ENCODE measurements around the gene TMEM51.
"Not testable (repeated sequence)": the region's sequence is repeated elsewhere in the genome, so short reads cannot be mapped to it uniquely, and the experiment has no call there.

TMEM51 gene

GRCh38 chr1:15128077-15128476 lies 25.5 kb upstream of the TMEM51 start:
- no peak for DNase-seq (ENCODE audit: low spot score)

GRCh38 chr1:15128520-15129313 lies 24.8 kb upstream of the TMEM51 start:
- peak; percentile 87 for DNase-seq (ENCODE audit: low spot score)

GRCh38 chr1:15129944-15130343 lies 23.6 kb upstream of the TMEM51 start:
- no peak for DNase-seq (ENCODE audit: low spot score)

GRCh38 chr1:15130607-15131006 lies 22.9 kb upstream of the TMEM51 start:
- no peak for DNase-seq (ENCODE audit: low spot score)

GRCh38 chr1:15132965-15133364 lies 20.6 kb upstream of the TMEM51 start:
- no peak for DNase-seq (ENCODE audit: low spot score)

- no peak for DNase-seq (ENCODE audit: low spot score)
These were observed 19.3 kb upstream of the TMEM51 start for GRCh38 chr1:15134285-15134684.

- not testable (repeated sequence) for DNase-seq (ENCODE audit: low spot score)
These were observed 17.9 kb upstream of the TMEM51 start for GRCh38 chr1:15135604-15136003.

GRCh38 chr1:15137809-15138208 lies 15.7 kb upstream of the TMEM51 start:
- no peak for DNase-seq (ENCODE audit: low spot score)

GRCh38 chr1:15139654-15140350 lies 13.7 kb upstream of the TMEM51 start:
- no peak for DNase-seq (ENCODE audit: low spot score)

GRCh38 chr1:15141935-15142539 lies 11.5 kb upstream of the TMEM51 start:
- DNase-seq (ENCODE audit: low spot score), result no peak

- DNase-seq (ENCODE audit: low spot score), result no peak
These were observed 8.2 kb upstream of the TMEM51 start for GRCh38 chr1:15145327-15145726.

GRCh38 chr1:15146142-15146680 lies 7.3 kb upstream of the TMEM51 start:
- no peak for DNase-seq (ENCODE audit: low spot score)

- no peak for DNase-seq (ENCODE audit: low spot score)
These were observed 6.6 kb upstream of the TMEM51 start for GRCh38 chr1:15146971-15147376.

- DNase-seq (ENCODE audit: low spot score), result no peak
These were observed 5.5 kb upstream of the TMEM51 start for GRCh38 chr1:15148004-15148403.

GRCh38 chr1:15148475-15148874 lies 5.1 kb upstream of the TMEM51 start:
- no peak for DNase-seq (ENCODE audit: low spot score)

GRCh38 chr1:15148941-15149340 lies 4.6 kb upstream of the TMEM51 start:
- DNase-seq (ENCODE audit: low spot score), result no peak

GRCh38 chr1:15150376-15150775 lies 3.2 kb upstream of the TMEM51 start:
- no peak for DNase-seq (ENCODE audit: low spot score)

GRCh38 chr1:15151377-15151806 lies 2.2 kb upstream of the TMEM51 start:
- no peak for DNase-seq (ENCODE audit: low spot score)

GRCh38 chr1:15151871-15152270 lies 1.7 kb upstream of the TMEM51 start:
- DNase-seq (ENCODE audit: low spot score), result no peak

- peak; percentile 91 for DNase-seq (ENCODE audit: low spot score)
These were observed 996 bp upstream of the TMEM51 start for GRCh38 chr1:15152318-15153183.

- peak; percentile 86 for DNase-seq (ENCODE audit: low spot score)
These were observed 414 bp downstream of the TMEM51 start for GRCh38 chr1:15153842-15154479.

Measured in AG08396 (cell line).